Measurements from ENCODE around the gene UNC5C.

Gene UNC5C

DNA sequence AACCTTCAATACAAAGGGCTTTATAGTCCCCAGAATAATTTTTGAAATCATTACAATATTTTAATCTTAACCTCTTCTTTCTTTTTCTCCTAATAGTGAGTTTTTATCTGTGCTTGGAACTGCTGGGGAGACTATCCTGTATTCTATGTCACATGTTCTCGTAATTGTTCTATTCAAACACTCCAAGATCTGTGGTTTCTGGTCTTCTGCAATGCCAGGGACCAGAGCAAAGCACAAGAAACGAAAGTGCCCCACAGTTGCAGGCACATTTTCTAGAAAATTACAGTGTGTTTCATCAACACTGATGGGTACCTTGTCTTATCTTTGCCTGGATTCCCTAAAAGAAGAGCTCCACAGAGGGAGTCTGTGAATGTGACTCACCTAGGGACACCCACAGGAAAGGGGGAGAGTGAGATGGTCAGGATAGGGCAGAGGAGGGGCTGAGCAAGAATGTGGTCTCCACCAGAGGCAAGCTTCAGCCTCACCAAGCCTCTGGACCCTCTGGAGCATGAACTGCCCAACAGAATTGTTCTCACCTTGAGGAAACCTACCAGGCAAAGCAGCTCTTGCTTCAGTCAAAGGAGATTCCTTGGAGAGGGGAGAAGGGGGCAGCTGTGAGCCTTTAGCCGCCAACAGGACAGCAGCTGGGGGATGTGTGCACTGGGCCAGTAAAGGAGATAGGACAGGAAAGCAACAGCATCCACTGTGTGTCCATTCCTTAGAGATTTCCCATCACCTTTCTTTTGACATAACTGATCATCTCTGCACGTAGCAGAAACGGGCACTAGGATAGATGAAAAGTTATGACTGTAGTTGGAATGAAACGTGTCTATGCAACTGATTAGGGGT is 25.9 kb downstream of the UNC5C start:
- FAIRE-seq: no peak
- DNase-seq (ENCODE audit: low spot score): no peak

DNA sequence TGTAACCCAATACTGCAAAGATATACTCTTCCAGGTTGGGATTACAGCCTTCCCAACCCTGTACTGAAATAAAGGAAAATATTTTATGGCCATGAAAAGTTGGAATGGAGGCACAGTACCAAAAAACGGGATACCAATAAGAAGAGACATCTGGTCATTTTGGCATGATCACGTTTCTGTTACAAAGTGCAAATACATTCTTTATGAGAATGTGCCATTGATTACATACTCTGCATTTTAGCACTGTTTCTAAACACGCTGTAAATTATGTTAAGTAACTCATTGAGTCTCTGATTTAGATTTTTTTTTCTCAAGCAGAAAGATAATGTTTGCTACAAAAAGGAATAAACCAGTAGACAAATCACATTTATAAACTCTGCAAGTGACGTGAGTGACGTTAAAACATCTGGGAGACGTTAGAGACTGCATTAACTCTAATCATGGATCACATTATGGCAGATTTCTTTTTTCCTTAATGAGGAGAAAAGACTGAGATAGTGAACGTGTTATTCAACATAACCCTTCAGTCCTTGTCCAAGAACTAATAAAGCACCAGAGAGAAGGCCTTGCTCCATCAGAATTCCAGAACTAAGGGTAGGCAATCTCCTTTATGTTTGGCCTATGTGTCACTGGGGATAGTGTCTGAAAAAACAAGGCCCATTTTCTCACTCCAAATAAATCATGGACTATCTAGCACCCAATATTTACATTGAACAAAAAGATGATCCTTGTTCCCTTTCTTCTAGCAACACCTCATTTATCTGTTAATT is 31.0 kb downstream of the UNC5C start:
- FAIRE-seq: no peak
- DNase-seq (ENCODE audit: low spot score): no peak

DNA sequence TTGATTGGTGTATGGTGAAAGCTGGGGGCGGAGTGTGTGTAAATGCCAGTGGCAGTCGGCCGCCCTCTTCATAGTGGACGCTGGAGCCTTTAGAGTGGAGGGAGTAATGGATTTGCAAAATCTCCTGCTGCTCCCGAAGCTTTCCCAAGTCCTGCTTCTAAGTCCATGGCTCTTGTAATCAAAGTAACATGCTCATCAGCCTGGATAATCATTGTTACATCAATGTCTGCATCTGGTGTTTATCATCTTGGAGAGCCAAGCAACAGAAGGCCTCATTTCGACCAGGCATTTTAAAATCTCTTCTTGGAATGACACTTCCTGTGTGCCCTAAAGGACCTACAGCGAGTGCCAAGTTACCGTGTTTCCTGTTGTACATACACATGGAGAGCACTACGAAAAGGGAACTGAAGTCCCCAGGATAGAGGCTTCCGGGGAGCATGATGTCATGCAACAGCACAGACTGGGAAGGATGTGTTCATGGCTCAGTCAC is 32.2 kb downstream of the UNC5C start:
- FAIRE-seq (no peak), DNase-seq (ENCODE audit: low spot score) (no peak)

DNA sequence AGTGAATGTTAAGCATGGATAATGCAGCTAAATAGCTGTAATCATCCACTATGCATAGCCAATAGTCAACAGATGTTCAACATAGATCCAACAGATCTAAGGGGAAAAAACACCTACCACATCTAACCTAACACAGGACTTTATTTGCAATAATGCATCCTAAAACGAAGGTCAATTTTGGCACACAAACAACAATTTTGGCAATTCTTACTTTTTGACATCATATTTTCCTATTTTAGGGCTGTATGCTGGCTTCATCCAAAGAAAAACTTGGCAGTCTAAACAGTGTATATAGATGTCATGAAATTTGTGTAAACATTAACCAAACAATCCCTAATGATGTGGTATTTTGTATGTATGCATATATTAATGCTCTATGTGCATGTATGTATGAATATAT is 33.2 kb downstream of the UNC5C start:
- DNase-seq (ENCODE audit: low spot score) (no peak), FAIRE-seq (no peak)

DNA sequence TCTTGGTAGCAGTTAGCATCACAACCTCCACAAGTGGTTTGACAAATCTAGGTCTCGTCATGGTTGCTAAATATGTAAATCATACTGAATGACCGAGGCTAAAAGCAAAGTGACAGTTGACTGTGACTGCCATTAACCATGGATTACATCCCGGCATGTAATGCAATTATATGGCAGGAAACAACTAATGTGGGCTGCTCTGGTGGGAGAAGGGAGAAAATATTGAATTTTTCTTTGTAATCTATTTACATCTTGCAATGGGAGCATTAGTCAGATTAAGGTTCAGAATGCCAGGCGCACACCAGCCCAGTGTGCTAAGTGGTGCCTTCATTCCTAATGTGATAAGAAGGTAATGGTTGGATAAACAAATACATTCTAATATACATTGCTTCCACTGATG is 35.8 kb downstream of the UNC5C start:
- DNase-seq (ENCODE audit: low spot score) (no peak), FAIRE-seq (no peak)

DNA sequence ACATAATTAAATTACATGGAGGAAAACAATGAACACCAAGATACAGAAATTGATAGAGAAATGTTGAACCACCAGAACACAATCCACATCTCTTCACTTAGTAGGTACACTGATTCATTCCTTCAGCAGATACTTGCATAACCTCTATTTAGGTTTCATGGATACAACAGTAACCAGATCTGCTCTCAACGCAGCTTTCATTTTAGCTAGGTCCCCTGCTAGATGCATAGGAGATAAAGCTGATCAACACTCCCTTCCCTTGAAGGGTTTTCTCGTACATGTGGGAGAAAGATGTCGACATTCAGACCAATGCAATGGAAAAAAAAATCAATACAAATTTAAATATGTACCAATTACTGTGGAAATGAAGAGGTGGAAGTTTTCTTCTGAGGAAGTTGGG is 37.3 kb downstream of the UNC5C start:
- peak; percentile 62 for FAIRE-seq
- no peak for DNase-seq (ENCODE audit: low spot score)

DNA sequence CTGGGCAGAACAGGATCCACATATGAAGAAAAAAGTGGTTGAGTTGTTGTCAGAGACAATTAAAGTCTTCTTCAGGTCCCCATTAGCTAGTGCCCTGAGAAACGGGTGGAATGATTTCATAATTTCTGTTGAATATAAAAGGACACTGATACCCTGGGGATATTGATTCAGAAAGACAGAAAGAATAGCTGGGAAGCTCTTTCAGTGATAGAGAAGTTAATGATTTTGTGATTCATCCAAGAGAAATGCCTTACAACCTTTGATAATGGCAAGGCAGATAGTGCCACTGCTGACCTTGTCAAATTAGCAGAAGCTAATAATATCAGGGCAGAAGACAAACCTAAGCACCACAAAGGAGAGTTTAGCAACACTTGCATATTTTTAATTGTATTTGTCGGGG is 37.9 kb downstream of the UNC5C start:
- DNase-seq (ENCODE audit: low spot score) (no peak), FAIRE-seq (no peak)

DNA sequence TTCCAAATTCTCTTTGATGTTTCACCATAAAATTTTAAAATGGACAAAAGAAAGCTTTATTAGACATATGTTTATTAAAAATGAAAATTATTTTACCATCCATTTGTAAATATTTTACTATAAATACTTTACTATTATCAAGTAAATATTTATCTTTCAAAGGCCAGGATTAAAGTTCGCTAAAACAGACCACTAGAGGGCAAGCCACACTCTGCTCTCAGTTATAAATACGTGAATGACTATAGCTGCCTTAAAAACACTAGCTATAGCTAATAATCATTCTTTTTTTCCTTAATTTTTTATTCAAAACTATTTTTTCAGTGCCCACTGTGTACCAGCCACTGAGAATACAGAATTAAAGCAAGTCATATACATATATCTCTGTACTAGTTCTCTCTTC is 38.6 kb downstream of the UNC5C start:
- DNase-seq (ENCODE audit: low spot score): no peak
- FAIRE-seq: no peak

DNA sequence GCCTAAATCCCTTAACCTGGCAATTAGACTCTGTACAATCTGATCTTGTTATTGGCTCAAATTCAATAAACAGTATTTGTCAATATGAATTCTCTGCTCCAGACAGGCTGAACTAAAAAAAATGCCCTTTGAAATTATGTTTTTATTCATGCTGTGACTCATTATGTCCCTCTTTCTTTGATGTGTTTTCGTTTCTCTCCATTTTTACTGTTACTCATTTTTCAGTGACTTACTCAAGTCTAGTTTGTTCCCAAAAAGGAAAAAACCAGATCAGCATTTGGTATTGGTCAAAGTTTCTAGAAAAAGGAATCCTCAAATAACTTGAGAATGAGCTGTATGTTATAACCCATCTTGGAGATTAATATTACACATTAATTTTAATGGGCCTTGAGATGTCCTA is 40.4 kb downstream of the UNC5C start:
- DNase-seq (ENCODE audit: low spot score) (no peak), FAIRE-seq (no peak)

DNA sequence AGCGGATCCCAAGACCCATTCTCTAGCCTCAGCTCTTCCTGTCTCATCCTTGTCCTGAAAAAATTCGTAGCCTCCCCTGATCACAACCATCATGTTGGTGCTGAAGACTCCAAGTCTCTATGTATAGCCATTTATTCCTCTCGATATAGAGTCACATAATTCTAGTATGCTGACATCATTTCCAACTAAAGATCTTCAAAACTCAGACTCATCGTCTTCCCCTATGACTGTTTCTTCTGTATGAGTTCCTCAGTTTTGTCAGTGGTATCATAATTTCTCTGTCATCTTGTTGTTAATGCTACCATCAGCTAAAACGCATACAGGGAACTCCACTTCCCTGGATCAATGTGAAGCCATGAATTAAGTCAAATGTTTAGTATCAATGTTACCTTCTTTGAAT is 41.2 kb downstream of the UNC5C start:
- FAIRE-seq (no peak), DNase-seq (ENCODE audit: low spot score) (no peak)

DNA sequence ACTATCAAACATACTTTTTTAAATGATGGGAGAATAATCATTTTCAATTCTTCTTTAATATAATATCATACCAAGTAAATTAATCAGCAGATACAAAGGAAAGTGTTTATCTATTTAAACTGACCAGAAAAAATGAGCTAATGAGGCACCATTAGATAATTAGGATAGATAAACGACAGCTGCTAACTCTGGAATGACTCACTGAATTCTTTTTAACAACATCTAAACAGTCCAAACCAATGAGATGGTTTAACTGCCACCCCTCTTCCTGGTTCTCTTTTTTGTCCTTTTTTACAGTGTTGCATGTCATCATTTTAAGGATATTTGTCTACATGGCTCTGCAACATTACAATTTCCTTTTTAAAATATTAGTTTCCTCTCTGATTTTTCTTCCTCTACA is 41.6 kb downstream of the UNC5C start:
- DNase-seq (ENCODE audit: low spot score): no peak
- FAIRE-seq: no peak

DNA sequence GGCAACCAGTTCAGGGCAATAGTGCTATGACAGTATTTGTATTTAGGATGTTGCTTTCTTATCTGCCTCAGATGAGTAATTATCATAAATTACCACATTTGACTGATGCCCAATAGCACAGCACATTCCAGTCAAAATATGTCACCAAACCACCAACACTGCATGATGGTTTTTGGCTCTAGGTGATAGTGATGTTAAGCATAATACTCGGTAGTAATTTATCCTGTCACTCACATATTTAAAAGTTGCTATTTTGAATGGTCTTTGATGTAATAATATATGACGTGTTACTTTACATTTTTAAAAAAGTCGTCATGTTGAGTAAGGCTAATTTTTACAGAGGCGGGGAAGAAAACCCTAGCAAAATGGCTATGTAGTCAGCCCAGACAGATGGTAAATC is 42.5 kb downstream of the UNC5C start:
- FAIRE-seq: no peak

DNA sequence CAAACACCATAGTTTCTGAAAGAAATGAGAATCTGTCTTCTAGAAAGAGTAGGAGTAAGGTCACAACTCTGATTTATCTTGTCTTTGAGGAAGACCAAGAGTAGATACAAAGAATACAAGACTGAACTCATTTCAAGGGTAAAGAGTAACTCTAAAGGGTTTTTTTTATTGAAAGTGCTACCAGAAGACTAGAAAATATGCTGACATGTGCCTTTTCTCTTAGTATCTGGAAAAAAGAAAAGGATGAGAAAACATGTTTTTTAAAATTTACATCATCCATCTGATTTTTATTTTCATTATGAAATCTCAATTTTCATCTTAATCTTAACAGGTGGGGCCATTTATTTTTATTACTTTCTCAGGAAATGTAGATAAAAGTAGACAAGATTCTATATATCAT is 43.0 kb downstream of the UNC5C start:
- DNase-seq (ENCODE audit: low spot score) (no peak), FAIRE-seq (no peak)

More for the DNA sequence above, 42.5 kb downstream of the UNC5C start:
- peak; percentile 40 for DNase-seq (ENCODE audit: low spot score)

DNA sequence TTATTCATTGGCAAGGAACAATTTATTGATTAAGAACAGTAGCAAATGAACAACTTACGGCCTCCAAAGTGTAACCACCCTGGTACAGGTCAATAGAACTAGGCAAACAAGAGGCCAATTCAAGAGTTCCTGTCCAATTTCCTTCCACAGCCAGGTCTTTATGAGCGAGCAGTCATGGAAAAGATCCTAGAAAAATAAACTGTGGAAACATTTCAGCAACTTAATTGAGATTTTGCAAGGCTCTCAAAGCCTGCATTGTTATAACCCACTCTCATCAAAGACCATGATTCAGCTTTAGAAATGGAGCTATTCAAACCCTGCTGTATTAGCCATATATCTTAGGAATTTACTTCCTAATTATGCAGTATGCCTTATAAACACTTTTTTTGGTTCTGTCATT is 43.6 kb downstream of the UNC5C start:
- FAIRE-seq: no peak

DNA sequence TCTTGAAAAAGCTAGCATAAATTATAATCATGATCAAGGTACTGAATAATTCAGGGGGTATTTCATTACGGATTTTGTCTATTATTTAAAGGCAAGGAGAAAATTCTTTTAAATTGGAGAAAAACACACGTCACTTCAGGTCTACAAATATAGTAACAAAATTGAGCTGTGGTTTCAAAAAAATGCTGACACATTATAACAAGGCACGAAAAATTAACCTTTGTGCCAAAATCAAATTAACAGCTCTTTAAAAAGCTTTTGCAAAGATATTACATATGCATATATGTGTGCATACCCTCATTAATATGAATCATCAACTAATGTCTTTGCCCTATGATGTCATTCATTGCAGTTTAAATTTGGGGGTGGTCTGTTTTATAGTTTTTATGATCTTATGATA is 44.3 kb downstream of the UNC5C start:
- DNase-seq (ENCODE audit: low spot score) (no peak), FAIRE-seq (no peak)

More for the DNA sequence above, 43.6 kb downstream of the UNC5C start:
- DNase-seq (ENCODE audit: low spot score): peak; percentile 26

DNA sequence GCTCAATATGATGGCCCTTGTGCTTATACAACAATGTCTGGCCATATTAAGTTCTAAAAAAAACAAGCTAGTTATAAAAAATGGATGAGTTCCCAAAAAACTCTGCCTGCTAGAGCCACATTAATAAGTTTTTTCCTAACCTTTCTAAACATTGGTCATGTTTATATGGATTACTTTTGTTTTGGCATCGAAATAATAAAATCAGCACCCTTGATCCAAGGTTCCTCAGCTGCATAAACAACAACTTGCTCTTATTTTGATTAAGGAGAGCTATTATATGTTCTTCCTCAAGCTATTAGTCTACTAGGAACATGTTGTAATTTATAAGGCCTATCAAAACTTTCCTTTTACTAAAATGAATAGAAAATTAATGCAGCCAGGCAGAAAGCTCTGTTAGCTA is 48.4 kb downstream of the UNC5C start:
- DNase-seq (ENCODE audit: low spot score) (no peak), FAIRE-seq (no peak)

DNA sequence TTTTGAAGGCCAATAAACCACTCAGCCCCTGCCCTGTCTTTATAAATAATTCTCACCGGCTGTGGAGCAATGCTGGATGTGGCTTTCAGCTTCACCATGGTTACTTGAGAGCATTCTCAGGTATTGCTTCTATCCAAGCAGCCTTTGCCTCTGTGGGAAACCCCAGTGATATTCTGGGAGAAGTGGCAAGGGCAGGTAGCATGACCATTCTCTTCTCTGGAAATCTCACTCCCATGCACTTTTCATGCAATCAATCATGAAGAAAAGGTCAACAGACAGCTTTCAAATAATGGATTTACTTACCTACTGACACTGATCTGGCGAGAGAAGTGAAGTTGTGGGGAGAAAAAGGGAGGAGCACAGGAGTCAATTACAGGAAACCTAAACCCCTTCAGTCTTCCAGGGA is 49.5 kb downstream of the UNC5C start:
- no peak for DNase-seq (ENCODE audit: low spot score)
- FAIRE-seq: no peak

DNA sequence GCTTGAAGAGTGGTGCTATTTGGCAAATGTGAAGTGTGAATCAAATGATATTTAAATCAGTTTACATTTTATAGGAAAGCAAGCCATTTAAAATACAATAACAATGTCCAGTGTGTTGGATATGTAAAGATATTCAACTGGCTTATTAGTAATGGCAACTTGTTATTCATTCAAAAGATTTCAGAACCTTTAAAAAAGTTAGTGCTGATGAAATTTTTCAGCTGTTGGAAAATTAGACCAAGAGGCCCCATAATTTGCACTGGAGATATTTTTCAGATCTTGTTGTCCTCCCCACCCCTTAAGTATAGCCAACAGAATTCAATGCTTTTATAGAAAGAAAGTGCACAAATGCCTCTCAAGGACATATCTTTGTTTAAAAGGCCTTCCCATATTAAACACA is 54.6 kb downstream of the UNC5C start:
- DNase-seq (ENCODE audit: low spot score) (no peak), FAIRE-seq (no peak)

DNA sequence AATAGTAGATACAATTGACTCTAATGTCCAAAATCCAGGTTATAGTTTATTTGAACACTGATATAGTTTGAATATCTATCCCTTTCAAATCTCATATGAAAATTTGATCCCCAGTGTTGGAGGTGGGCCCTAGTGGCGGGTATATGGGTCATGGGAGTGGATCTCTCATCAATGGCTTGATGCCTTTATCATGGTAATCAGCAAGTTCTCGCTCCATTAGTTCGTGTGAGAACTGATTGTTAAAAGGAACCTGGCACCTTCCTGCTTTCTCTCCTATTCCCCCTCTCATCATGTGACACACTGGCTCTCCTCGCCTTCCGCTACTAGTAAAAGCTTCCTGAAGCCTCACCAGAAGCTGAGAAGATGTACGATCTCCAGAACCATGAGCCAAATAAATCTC is 70.1 kb downstream of the UNC5C start:
- FAIRE-seq: no peak
- DNase-seq (ENCODE audit: low spot score): no peak

DNA sequence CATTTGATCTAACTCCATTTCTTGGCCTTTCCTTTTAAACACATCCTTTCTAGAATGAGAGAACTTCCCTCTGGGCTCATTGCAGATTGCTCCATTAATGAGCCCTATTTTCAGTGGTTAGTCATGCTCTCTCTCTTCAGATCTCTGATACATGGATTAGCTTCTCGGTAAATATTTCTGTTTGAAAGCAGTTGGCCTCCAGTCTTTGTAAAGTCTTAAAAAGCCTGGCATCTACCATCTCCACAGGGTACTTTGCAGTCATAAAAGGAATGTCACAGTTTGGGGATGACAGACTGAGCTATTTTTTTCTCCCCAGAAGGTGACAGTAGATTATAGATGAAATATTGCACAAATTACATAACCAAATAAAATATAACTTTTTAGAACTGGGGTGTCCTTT is 72.7 kb downstream of the UNC5C start:
- no peak for DNase-seq (ENCODE audit: low spot score)
- no peak for FAIRE-seq

DNA sequence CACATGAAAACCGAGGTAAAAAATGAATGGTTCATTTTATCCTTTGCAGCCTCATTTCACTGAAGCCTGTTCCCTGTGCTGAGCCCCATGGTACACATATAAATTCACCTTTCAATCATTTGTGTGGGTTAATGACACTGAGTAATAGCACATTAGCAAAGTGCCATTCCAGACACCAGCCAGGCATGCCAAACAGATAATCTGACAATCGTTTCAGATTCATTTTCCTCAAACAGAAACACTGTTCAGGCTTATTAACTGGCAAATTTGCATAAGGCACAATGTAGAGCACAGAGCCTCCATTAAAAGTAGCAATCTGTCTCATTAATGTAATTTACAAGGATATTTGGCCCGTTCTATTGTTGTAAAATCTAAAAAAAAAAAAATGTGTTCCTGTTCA is 76.2 kb downstream of the UNC5C start:
- no peak for FAIRE-seq
- no peak for DNase-seq (ENCODE audit: low spot score)

DNA sequence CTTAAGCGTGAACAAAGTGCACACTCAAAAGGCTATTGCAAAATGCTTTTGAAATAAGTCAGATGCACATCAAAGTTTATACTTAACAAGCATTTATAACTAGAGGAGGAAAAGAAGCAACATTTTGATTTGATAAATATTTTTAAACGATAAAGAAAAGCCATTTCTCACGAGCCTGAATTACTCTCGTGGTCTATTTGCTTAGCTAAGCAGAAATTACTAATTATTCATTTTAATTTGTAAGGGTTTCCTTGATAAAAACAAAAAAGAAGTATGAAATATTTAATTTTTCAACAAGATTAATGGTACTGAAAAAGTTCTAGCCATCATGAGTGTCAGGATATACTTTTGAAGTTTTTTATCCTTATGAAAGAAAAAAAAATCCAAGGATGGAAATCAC is 78.2 kb downstream of the UNC5C start:
- DNase-seq (ENCODE audit: low spot score) (no peak), FAIRE-seq (no peak)

DNA sequence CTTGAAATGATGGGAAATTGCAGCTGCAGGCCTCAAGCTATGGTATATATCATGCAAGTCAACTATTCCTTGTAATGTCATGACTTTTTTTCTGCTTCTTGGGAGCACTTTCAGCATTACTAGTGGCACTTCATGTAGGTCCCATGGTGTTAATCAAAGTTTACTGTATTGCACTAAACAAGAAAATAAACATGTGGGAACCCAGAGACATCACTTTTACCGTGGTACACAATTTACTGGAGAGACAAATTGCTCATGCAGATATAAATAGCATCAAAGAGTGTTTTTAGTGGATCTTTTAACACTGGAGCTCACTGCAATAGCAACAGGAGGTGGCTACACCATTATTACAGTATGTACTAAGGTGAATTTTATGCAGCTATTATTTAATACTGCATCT is 79.2 kb downstream of the UNC5C start:
- DNase-seq (ENCODE audit: low spot score): no peak
- FAIRE-seq: no peak
